HEK293T (cell line): Measurements from ENCODE around the gene TRHDE.

Source experiments
- ARNT ChIP-seq: fragments of 450-650 bp; IDR thresholded peaks from 2 replicates; pipeline ENCODE4 v1.6.1; 2017; ENCODE audit warnings: mild to moderate bottlenecking
- BHLHE40 ChIP-seq: fragments of 450-650 bp; IDR thresholded peaks from 2 replicates; pipeline ENCODE4 v1.6.1; 2016; ENCODE audit warnings: mild to moderate bottlenecking, moderate library complexity, borderline replicate concordance
- ELF4 ChIP-seq: fragments of 450-650 bp; IDR thresholded peaks from 2 replicates; pipeline ENCODE4 v1.6.1; 2017; ENCODE audit warnings: antibody characterized with exemption
- FOXM1 ChIP-seq: fragments of 450-650 bp; IDR thresholded peaks from 2 replicates; pipeline ENCODE4 v1.6.1; 2017; ENCODE audit warnings: mild to moderate bottlenecking, borderline replicate concordance
- SUZ12 ChIP-seq: fragments of 450-650 bp; IDR thresholded peaks from 2 replicates; pipeline ENCODE4 v1.6.1; 2016; ENCODE audit warnings: mild to moderate bottlenecking
- TARDBP ChIP-seq: fragments of 450-650 bp; IDR thresholded peaks from 2 replicates; pipeline ENCODE4 v1.6.1; 2016

GRCh38 chr12:72444125-72444524 lies 172.0 kb downstream of the TRHDE start:
- no peak for TF ChIP-seq FOXM1
- TF ChIP-seq SUZ12, result no peak
- no peak for TF ChIP-seq TARDBP
- TF ChIP-seq ARNT, result no peak
- TF ChIP-seq ELF4, result no peak
- TF ChIP-seq BHLHE40, result no peak
